ENCODE results near the gene PFDN6. TPM values are rescaled to one million over a fixed set of nuclear protein-coding genes. Genes with fewer than 3 reads are reported as not detected.

Gene PFDN6
- total RNA-seq, 1 experiment from 2014 or later, result 95.7 TPM

DNA sequence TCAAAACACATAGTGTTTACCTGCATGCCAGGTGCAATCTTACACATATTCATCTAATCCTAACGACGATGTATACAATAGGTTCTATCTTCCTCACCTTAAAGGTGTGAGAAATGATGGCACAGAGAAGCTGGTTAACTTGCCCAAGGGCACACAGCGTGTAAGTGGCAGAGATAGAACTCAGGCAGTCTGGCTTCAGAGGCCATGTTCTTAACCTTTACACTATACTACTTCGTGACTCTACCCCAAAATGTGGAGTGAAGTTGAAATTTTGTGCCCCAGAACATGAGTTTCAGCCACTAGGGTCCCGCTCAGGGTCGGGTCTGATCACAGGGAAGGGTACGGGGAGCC is 18.3 kb upstream of the PFDN6 start:
- ChIA-PET POLR2A (interaction anchor here (0.5 to 2.1 kb wide), 9 partner anchors 8 to 299 kb away, joined by 3 to 8 read pairs (median 5); partner anchors contain the start of gene RING1), CTCF (interaction anchor here (2.1 to 2.4 kb wide), 2 partner anchors 22 to 47 kb away, joined by 6 to 10 read pairs; partner anchors contain the start of gene ZBTB22)
- Mint-ChIP-seq H3K36me3 (peaks cover 67% of the 10 kb centered on the region), H3K4me1 (peaks cover 44% of the 10 kb centered on the region), H3K27ac (peak overlapping the region; percentile 100), H3K4me3 (peak overlapping the region; percentile 96), H3K27me3 (ENCODE audit: low read depth) (no peaks in the 10 kb centered on the region), H3K9me3 (no peaks in the 10 kb centered on the region)
- DNase-seq (ENCODE audit: low spot score), result no peak
- peak; percentile 8 for ATAC-seq
- TF ChIP-seq NR3C1 (CRISPR knock-in tag; conservative IDR thresholded peaks at IDR 0.05; ENCODE audit: low read depth), result no peak
- TF ChIP-seq ZNF671 (CRISPR knock-in tag; IDR thresholded peaks at IDR 0.05), result no peak
- TF ChIP-seq, protein P1, sequence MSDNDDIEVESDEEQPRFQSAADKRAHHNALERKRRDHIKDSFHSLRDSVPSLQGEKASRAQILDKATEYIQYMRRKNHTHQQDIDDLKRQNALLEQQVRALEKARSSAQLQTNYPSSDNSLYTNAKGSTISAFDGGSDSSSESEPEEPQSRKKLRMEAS (CRISPR knock-in tag; IDR thresholded peaks at IDR 0.05), result no peak
- TF ChIP-seq SMAD4 (CRISPR knock-in tag; IDR thresholded peaks at IDR 0.05), result no peak
- TF ChIP-seq EMX1 (CRISPR knock-in tag; IDR thresholded peaks at IDR 0.05), result no peak
- TF ChIP-seq, protein P2, sequence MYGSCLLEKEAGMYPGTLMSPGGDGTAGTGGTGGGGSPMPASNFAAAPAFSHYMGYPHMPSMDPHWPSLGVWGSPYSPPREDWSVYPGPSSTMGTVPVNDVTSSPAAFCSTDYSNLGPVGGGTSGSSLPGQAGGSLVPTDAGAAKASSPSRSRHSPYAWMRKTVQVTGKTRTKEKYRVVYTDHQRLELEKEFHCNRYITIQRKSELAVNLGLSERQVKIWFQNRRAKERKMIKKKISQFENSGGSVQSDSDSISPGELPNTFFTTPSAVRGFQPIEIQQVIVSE (CRISPR knock-in tag; IDR thresholded peaks at IDR 0.05; ENCODE audit: borderline replicate concordance), result no peak
- no peak for TF ChIP-seq SOX15 (CRISPR knock-in tag; IDR thresholded peaks at IDR 0.05)
- TF ChIP-seq, protein P3, sequence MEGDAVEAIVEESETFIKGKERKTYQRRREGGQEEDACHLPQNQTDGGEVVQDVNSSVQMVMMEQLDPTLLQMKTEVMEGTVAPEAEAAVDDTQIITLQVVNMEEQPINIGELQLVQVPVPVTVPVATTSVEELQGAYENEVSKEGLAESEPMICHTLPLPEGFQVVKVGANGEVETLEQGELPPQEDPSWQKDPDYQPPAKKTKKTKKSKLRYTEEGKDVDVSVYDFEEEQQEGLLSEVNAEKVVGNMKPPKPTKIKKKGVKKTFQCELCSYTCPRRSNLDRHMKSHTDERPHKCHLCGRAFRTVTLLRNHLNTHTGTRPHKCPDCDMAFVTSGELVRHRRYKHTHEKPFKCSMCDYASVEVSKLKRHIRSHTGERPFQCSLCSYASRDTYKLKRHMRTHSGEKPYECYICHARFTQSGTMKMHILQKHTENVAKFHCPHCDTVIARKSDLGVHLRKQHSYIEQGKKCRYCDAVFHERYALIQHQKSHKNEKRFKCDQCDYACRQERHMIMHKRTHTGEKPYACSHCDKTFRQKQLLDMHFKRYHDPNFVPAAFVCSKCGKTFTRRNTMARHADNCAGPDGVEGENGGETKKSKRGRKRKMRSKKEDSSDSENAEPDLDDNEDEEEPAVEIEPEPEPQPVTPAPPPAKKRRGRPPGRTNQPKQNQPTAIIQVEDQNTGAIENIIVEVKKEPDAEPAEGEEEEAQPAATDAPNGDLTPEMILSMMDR (IDR thresholded peaks at IDR 0.05), result no peak
- TF ChIP-seq, protein P4, sequence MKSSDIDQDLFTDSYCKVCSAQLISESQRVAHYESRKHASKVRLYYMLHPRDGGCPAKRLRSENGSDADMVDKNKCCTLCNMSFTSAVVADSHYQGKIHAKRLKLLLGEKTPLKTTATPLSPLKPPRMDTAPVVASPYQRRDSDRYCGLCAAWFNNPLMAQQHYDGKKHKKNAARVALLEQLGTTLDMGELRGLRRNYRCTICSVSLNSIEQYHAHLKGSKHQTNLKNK (CRISPR knock-in tag; IDR thresholded peaks at IDR 0.05), result no peak
- TF ChIP-seq KAT7 (CRISPR knock-in tag; IDR thresholded peaks at IDR 0.05; ENCODE audit: borderline replicate concordance), result no peak
- TF ChIP-seq, protein P5, sequence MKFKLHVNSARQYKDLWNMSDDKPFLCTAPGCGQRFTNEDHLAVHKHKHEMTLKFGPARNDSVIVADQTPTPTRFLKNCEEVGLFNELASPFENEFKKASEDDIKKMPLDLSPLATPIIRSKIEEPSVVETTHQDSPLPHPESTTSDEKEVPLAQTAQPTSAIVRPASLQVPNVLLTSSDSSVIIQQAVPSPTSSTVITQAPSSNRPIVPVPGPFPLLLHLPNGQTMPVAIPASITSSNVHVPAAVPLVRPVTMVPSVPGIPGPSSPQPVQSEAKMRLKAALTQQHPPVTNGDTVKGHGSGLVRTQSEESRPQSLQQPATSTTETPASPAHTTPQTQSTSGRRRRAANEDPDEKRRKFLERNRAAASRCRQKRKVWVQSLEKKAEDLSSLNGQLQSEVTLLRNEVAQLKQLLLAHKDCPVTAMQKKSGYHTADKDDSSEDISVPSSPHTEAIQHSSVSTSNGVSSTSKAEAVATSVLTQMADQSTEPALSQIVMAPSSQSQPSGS (CRISPR knock-in tag; IDR thresholded peaks at IDR 0.05; ENCODE audit: borderline replicate concordance, low read depth), result no peak
- no peak for TF ChIP-seq TEAD1 (CRISPR knock-in tag; IDR thresholded peaks at IDR 0.05)
- TF ChIP-seq, protein P6, sequence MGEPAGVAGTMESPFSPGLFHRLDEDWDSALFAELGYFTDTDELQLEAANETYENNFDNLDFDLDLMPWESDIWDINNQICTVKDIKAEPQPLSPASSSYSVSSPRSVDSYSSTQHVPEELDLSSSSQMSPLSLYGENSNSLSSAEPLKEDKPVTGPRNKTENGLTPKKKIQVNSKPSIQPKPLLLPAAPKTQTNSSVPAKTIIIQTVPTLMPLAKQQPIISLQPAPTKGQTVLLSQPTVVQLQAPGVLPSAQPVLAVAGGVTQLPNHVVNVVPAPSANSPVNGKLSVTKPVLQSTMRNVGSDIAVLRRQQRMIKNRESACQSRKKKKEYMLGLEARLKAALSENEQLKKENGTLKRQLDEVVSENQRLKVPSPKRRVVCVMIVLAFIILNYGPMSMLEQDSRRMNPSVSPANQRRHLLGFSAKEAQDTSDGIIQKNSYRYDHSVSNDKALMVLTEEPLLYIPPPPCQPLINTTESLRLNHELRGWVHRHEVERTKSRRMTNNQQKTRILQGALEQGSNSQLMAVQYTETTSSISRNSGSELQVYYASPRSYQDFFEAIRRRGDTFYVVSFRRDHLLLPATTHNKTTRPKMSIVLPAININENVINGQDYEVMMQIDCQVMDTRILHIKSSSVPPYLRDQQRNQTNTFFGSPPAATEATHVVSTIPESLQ (CRISPR knock-in tag; IDR thresholded peaks at IDR 0.05), result no peak
- no peak for TF ChIP-seq GRHL2 (CRISPR knock-in tag; IDR thresholded peaks at IDR 0.05; ENCODE audit: insufficient replicate concordance, severe bottlenecking)
- TF ChIP-seq, protein P7, sequence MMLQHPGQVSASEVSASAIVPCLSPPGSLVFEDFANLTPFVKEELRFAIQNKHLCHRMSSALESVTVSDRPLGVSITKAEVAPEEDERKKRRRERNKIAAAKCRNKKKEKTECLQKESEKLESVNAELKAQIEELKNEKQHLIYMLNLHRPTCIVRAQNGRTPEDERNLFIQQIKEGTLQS (CRISPR knock-in tag; conservative IDR thresholded peaks at IDR 0.05), result no peak
- TF ChIP-seq ZNF263 (CRISPR knock-in tag; IDR thresholded peaks at IDR 0.05; ENCODE audit: low read depth), result no peak
- TF ChIP-seq PRRX2 (CRISPR knock-in tag; IDR thresholded peaks at IDR 0.05), result no peak

DNA sequence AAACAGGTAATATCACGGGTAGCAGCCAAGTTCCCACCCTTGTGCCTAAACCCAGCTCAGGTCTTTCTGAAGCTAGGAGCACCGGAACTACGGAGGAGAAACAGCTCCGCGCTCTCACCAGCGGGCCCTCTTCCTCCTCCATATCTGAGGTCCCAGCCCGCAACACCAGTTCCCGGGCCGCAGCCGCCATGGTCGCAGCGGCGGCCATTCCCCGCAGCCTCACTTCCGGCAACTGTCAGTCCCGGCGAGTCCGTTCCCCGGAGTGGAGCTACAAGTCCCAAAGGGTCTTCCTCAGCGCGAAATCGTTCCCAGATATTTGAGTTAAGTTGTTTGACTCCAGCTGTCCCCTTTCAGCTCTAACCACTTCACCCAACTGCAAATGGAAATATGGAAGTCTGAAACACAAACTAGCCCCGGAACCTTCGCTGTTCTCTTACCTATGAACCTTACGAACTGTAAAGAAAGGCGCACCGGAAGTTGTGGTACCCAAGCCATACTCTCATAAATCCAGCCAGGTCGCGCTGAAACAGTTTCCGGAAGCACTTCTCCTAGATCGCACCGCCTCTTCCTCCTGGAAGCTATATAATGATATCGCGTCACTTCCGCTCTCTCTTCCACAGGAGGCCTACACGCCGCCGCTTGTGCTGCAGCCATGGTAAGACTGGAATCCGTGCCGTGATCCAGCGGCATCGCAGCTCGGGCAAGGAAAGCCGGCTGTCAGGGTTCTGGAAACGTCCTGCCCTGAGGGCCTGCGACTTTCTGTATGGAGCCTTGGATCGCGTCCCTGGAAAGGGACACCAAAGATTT is 17.7 kb upstream of the PFDN6 start, which contains the start of the genes RPS18 and VPS52:
RPS18 (plus strand) TSS at position 608 of the 807 bp plus-strand sequence; CDS start at position 653, 45 bp downstream.
VPS52 (minus strand) TSS at position 409 of the 807 bp plus-strand sequence; CDS start at position 208, 201 bp downstream.
- Mint-ChIP-seq H3K27ac (peak within 1 kb of the TSS; percentile 100), H3K27me3 (ENCODE audit: low read depth) (no peaks in the 10 kb centered on the region), H3K36me3 (peaks cover 67% of the 10 kb centered on the region), H3K4me3 (peak within 1 kb of the TSS; percentile 96), H3K4me1 (peaks cover 50% of the 10 kb centered on the region), H3K9me3 (no peaks in the 10 kb centered on the region)
- ChIA-PET POLR2A (interaction anchor here (0.7 to 2.1 kb wide), 11 partner anchors 8 to 300 kb away, joined by 3 to 8 read pairs (median 5); partner anchors contain the start of genes PFDN6, RING1 and WDR46), CTCF (interaction anchor here (0.6 to 2.4 kb wide), 5 partner anchors 23 to 1017 kb away, joined by 3 to 10 read pairs (median 4); partner anchors contain the start of gene ZBTB22)
- ATAC-seq (peak; percentile 78), DNase-seq (ENCODE audit: low spot score) (peak; percentile 84)
- TF ChIP-seq TEAD1 (CRISPR knock-in tag; IDR thresholded peaks at IDR 0.05) (peak; percentile 58; the same call in 1 of the 2 replicates), ZNF219 (CRISPR knock-in tag; IDR thresholded peaks at IDR 0.05; ENCODE audit: borderline replicate concordance) (peak; percentile 74; the same call in 1 of the 2 replicates)
- TF ChIP-seq, protein P2 (CRISPR knock-in tag; IDR thresholded peaks at IDR 0.05; ENCODE audit: borderline replicate concordance), result no peak
- TF ChIP-seq, protein P8, sequence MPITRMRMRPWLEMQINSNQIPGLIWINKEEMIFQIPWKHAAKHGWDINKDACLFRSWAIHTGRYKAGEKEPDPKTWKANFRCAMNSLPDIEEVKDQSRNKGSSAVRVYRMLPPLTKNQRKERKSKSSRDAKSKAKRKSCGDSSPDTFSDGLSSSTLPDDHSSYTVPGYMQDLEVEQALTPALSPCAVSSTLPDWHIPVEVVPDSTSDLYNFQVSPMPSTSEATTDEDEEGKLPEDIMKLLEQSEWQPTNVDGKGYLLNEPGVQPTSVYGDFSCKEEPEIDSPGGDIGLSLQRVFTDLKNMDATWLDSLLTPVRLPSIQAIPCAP (CRISPR knock-in tag; IDR thresholded peaks at IDR 0.05), result no peak
- TF ChIP-seq, protein P9, sequence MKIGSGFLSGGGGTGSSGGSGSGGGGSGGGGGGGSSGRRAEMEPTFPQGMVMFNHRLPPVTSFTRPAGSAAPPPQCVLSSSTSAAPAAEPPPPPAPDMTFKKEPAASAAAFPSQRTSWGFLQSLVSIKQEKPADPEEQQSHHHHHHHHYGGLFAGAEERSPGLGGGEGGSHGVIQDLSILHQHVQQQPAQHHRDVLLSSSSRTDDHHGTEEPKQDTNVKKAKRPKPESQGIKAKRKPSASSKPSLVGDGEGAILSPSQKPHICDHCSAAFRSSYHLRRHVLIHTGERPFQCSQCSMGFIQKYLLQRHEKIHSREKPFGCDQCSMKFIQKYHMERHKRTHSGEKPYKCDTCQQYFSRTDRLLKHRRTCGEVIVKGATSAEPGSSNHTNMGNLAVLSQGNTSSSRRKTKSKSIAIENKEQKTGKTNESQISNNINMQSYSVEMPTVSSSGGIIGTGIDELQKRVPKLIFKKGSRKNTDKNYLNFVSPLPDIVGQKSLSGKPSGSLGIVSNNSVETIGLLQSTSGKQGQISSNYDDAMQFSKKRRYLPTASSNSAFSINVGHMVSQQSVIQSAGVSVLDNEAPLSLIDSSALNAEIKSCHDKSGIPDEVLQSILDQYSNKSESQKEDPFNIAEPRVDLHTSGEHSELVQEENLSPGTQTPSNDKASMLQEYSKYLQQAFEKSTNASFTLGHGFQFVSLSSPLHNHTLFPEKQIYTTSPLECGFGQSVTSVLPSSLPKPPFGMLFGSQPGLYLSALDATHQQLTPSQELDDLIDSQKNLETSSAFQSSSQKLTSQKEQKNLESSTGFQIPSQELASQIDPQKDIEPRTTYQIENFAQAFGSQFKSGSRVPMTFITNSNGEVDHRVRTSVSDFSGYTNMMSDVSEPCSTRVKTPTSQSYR (CRISPR knock-in tag; IDR thresholded peaks at IDR 0.05), result no peak
